Stimulated activated CD4-positive, alpha-beta T cell treated with anti-CD3 and anti-CD28 coated beads, TNF-alpha, amount 100 ng/mL, for 24 hours (primary cell): ENCODE measurements around the gene TLNRD1.

Experiments used
- DNase-seq, 3 experiments: peaks; one replicate each; pipeline ENCODE4 v3.0.0-alpha.2; 2020; ENCODE audit warnings: low read depth in 3 of 3

TLNRD1 gene

GRCh38 chr15:80977627-80978036, 23.1 kb upstream of the TLNRD1 start:
- DNase-seq, result peak in 1 of 3 experiments; percentile 40

DNA sequence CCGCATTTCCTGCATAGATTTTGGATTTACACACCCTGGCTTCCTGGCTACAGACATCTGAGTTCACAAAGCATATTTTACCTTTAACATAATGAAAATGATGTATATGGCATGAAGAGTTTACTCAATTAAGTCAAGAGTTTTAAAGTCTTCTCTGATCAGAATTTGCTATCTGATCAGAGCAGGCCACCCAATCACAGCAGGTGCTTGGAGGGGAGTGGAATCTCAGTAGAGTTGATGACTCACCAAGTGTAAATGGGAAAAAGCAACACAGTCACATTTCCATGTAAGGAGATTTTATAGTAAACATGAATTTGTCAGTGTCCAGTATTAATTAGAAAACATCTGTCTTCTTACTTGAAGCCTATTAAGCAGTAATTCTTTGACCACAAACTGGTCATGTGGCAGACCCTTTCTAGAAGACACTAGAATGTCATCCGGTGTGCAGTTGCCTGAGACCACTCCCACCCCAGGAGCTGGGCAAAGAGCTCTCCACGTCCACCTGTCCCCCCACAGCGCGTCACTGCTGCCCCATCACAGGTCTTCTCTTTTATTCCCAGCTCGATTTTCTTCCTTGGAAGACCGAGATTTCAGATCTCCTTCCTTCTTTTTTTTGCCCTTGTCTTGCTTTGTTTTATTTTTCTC, 21.9 kb upstream of the TLNRD1 start:
- no peak for DNase-seq

DNA sequence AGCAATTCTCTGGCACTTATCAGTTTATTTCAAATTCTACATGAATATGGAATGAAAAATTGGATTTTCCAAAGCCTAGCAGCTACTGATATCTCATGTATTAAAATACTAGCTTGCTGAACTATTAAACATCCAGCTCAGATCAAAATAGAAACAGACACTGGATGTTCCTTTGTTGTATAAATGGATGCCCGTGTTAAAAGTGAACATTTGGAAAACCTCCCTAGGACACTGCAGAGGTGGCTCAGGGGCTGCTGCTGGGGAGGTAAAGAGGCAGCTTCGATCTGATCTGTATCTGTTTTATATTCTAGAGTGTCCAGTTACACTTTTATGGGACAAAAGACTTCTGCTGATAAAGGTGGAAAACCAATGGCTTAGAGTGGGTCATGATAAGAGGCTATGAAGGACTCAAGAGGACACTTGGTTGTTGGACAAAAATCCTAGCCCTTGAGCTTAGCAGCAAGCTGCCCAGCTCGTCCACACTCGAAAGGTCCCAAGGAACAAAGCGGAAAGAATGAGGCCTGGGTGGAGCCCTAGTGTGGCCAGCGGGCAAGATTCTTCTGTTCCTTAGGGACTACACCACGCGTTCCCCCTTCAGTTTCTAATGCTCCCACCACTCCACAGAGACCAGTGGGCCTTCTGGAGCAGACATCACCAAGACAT, 21.1 kb upstream of the TLNRD1 start:
- no peak for DNase-seq

DNA sequence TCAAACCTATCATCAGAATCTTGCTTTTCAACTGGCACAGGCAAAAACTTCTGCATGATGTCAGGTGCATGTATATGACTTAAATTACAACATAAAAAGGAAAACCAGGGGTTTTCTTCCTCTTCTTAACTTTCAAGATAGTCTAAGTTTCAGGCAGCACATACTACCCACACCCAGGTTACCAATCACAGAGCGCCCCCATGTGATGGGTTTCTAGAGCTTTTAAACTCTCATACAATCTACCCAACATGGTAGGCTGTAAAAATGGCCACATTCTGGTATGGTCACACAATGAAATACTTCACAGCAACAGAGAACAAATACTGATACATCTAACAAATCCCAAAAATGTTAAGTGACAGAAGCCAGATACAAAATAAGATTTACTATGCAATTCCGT, 18.5 kb upstream of the TLNRD1 start:
- no peak for DNase-seq

GRCh38 chr15:80982839-80983238, 17.9 kb upstream of the TLNRD1 start:
- DNase-seq, result no peak

GRCh38 chr15:80984856-80985255, 15.9 kb upstream of the TLNRD1 start:
- DNase-seq, result no peak

DNA sequence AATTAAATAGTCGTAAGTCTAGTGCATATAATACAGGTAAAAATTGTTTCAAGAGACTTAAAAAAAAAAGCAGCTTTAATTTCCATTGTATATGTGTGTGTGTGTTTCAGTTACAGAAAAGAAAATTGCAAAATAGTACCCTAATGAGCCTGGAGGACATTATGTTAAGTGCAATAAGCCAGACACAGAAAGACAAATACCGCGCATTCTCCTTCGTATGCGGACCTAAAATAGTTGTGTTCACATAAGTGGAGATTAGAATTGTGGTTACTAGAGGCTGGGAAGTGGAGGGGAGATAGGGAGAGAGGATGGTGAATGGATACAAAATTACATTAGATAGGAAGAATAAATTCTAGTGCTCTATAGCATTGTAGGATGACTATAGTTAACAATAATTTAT, 14.7 kb upstream of the TLNRD1 start:
- DNase-seq, result no peak

- no peak for DNase-seq
Measured at GRCh38 chr15:80986487-80986886, 14.2 kb upstream of the TLNRD1 start.

- DNase-seq, result no peak
Measured at GRCh38 chr15:80988148-80988796, 12.5 kb upstream of the TLNRD1 start.

- no peak for DNase-seq
Measured at GRCh38 chr15:80989081-80989517, 11.6 kb upstream of the TLNRD1 start.

DNA sequence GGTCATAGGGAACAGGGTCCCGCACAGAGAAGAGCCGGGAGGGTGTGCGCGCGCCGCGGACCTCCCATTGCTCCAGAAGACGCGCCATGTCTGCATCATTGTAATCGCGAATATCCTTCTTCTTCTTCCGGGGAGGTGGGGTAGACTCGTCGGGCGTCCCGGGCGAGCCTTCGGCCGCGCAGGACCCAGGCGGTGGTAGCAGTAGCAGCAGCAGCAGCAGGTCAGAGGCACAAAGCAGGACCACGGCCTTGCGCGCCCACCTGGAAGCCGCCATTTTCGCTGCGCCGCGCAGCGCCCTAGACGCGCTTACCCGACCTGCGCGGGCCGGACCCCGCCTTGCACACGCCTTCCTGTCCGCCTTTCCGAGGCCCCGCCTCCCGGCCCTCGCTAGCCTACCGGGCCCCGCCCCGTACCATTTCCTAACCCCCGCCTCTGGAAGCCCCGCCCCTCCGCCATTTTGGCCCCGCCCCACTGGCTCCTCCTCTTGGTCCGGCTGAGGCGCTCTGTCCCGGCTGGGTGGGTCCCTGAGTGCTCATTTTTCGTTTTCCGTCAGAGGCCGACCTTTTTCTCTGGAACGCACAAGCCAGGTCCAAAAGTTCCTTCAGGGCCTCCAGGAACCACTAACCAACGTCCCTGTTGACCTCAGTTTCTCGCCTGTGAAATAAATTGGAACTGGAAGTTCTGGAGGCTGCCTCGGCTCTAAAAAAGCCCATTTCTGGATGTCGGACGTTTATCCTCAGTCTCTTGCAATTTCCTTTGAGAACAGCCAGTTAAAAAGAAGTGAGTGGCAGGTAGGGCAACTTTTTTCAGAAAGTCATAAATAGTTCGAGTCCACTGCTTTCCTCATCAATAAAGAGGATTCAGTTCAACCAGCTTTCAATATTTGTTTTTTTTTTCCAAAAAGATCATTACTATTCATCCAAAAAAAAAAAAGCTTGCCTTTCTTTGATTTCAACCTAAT, 10.9 kb upstream of the TLNRD1 start, which contains the start of gene MESD:
TSS of gene MESD (minus strand) at position 302 of the 961 bp plus-strand sequence. CDS start at position 274, 28 bp downstream.
- peak; percentile 93 to 99 (median 97) for DNase-seq

- DNase-seq, result no peak
Measured at GRCh38 chr15:80990955-80991354, 9.8 kb upstream of the TLNRD1 start.

- DNase-seq, result no peak
Measured at GRCh38 chr15:80991421-80991820, 9.3 kb upstream of the TLNRD1 start.

GRCh38 chr15:80992006-80992405, 8.7 kb upstream of the TLNRD1 start:
- DNase-seq, result no peak

GRCh38 chr15:80992441-80992840, 8.3 kb upstream of the TLNRD1 start:
- DNase-seq, result no peak

GRCh38 chr15:80996247-80996646, 4.5 kb upstream of the TLNRD1 start:
- DNase-seq, result no peak

- no peak for DNase-seq
Measured at GRCh38 chr15:80997692-80998091, 3.0 kb upstream of the TLNRD1 start.

DNA sequence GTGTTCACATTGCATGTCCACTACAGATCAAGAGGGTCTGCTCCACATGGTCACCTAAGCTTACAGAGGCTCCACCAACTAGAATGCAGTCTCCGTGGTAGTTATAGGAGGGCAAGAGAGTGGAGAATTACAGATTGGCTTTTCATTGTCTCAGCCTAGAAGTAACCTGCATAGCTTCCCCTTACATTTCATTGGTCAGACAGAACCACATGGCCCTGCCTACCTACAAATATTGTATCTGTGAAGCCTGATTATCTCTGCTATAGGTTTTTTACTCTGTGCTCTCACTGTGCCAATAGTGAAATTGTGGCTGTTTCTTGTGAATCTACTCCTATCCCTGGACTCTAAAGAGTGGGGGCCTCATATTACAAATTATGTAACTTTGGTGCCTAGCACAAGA, 2.5 kb upstream of the TLNRD1 start:
- no peak for DNase-seq

DNA sequence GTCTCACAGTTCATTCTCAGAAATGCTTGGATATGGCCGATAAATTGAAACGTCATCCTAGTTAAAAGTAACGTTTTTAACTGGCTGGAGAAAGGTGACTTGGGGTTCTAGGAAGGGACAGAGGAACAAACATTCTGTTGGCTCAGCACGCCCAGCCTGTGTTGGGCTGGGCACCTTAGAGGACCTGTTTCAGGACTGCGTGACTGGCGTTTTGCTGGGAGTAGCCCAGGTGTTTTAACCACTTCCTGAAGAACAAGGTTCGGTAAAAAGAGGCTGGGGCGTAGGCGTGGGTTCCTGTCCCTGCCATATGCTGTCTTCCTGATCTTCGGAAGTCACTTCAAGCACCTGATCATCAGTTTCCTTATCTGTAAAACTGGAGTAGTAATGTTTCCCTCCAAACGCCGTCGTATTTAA, 1.1 kb upstream of the TLNRD1 start:
- peak in 2 of 3 experiments; percentile 29 to 74 for DNase-seq

- DNase-seq, result no peak
Measured at GRCh38 chr15:81000144-81000623, 539 bp upstream of the TLNRD1 start.

GRCh38 chr15:81001152-81002008, 657 bp downstream of the TLNRD1 start:
- DNase-seq, result peak in 1 of 3 experiments; percentile 36
